ENCODE data around the gene GGA1. TPM values are rescaled to one million over a fixed set of nuclear protein-coding genes. Genes with fewer than 3 reads are reported as not detected.

Gene GGA1
- total and polyA plus RNA-seq, 9 of the 15 experiments (the other 6 are each of a cell fraction or from before 2014, with no cell fraction given), result 1.5 to 69.5 (median 31.6) TPM

GRCh38 chr22:37674951-37675929, 66.6 kb downstream of the GGA1 start, which contains the start of gene LGALS1 (continued):
- TF ChIP-seq, protein P1, sequence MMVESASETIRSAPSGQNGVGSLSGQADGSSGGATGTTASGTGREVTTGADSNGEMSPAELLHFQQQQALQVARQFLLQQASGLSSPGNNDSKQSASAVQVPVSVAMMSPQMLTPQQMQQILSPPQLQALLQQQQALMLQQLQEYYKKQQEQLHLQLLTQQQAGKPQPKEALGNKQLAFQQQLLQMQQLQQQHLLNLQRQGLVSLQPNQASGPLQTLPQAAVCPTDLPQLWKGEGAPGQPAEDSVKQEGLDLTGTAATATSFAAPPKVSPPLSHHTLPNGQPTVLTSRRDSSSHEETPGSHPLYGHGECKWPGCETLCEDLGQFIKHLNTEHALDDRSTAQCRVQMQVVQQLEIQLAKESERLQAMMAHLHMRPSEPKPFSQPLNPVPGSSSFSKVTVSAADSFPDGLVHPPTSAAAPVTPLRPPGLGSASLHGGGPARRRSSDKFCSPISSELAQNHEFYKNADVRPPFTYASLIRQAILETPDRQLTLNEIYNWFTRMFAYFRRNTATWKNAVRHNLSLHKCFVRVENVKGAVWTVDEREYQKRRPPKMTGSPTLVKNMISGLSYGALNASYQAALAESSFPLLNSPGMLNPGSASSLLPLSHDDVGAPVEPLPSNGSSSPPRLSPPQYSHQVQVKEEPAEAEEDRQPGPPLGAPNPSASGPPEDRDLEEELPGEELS (CRISPR knock-in tag; IDR thresholded peaks at IDR 0.05; ENCODE audit: borderline replicate concordance), result no peak
- TF ChIP-seq NBN (IDR thresholded peaks at IDR 0.05; ENCODE audit: low read depth) (0 out of 2 replicates have a peak, but pooled peaks have one; percentile 19), POLR3A (IDR thresholded peaks at IDR 0.05; ENCODE audit: borderline replicate concordance, extremely low read depth, insufficient read depth, insufficient read length) (no peak), EGR1 (conservative IDR thresholded peaks at IDR 0.05) (peak; percentile 87), ZBTB2 (IDR thresholded peaks at IDR 0.05) (no peak), ESRRA (IDR thresholded peaks at IDR 0.05; ENCODE audit: borderline replicate concordance, low read depth) (peak; percentile 84; the same call in 1 of the 2 replicates), NR4A1 (CRISPR knock-in tag; IDR thresholded peaks at IDR 0.05) (no peak), NR4A1 (tag; IDR thresholded peaks at IDR 0.05) (0 out of 2 replicates have a peak, but pooled peaks have one; percentile 28), ZNF592 (IDR thresholded peaks at IDR 0.05) (no peak), MCM5 (IDR thresholded peaks at IDR 0.05; ENCODE audit: low read depth) (no peak), RBFOX2 (IDR thresholded peaks at IDR 0.05; ENCODE audit: low read depth, low read length) (peak; percentile 88), ADNP (tag; IDR thresholded peaks at IDR 0.05) (peak; percentile 84), SPI1 (IDR thresholded peaks at IDR 0.05; ENCODE audit: borderline replicate concordance, low read depth, low read length) (no peak), CTBP1 (IDR thresholded peaks at IDR 0.05; ENCODE audit: borderline replicate concordance) (peak; percentile 88)
- TF ChIP-seq, protein P2, sequence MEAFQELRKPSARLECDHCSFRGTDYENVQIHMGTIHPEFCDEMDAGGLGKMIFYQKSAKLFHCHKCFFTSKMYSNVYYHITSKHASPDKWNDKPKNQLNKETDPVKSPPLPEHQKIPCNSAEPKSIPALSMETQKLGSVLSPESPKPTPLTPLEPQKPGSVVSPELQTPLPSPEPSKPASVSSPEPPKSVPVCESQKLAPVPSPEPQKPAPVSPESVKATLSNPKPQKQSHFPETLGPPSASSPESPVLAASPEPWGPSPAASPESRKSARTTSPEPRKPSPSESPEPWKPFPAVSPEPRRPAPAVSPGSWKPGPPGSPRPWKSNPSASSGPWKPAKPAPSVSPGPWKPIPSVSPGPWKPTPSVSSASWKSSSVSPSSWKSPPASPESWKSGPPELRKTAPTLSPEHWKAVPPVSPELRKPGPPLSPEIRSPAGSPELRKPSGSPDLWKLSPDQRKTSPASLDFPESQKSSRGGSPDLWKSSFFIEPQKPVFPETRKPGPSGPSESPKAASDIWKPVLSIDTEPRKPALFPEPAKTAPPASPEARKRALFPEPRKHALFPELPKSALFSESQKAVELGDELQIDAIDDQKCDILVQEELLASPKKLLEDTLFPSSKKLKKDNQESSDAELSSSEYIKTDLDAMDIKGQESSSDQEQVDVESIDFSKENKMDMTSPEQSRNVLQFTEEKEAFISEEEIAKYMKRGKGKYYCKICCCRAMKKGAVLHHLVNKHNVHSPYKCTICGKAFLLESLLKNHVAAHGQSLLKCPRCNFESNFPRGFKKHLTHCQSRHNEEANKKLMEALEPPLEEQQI (IDR thresholded peaks at IDR 0.05), result no peak

Data from K562 (cell line).